Ishikawa (cell line): ENCODE results near the gene CPAMD8.

Source experiments
- CREB1 ChIP-seq: IDR thresholded peaks from 2 replicates; pipeline ENCODE4 v1.6.1; 2012; ENCODE audit warnings: low read depth
- FOXM1 ChIP-seq: IDR thresholded peaks from 2 replicates; pipeline ENCODE4 v1.6.1; 2012; ENCODE audit warnings: low read depth, borderline replicate concordance
- NFIC ChIP-seq: IDR thresholded peaks from 2 replicates; pipeline ENCODE4 v1.6.1; 2012
- YY1 ChIP-seq: IDR thresholded peaks from 2 replicates; pipeline ENCODE4 v1.6.1; 2012; ENCODE audit warnings: low read depth
- ZBTB7A ChIP-seq: IDR thresholded peaks from 2 replicates; pipeline ENCODE4 v1.6.1; 2012; ENCODE audit warnings: low read depth
- TF ChIP-seq, protein P1 (sequence below): IDR thresholded peaks from 2 replicates; pipeline ENCODE4 v1.6.1; 2012; ENCODE audit warnings: low read depth, mild to moderate bottlenecking

DNA sequence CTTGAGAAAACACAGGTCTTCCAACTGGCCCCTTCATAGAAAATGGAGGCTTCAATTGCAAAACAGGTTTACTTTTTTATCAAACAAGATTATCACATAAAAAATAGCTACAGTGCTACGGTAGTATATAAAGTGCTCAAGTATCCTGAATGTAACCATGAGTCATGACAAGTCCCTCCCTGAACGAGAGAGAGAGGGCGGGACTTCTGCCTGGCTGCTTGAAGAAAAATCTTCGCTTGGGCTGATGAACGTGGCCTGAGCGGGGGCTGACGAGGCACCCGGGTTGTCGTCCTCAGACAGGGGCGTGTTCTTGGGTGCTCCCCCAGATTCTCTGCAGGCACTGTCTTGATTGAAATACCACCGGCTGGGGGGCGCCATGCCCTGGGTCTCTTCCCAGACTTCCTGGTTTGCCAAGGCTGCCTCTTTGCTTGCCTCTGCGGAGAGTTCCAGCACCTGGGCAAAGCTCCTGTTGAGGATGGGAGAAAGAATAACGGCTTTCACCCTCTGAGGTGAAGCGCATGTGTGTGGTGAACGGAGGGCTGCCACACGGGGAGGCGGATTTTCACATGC lies 23.2 kb upstream of the CPAMD8 start:
- TF ChIP-seq CREB1 (no peak), NFIC (no peak), FOXM1 (no peak), YY1 (no peak), ZBTB7A (no peak)
- TF ChIP-seq, protein P1, sequence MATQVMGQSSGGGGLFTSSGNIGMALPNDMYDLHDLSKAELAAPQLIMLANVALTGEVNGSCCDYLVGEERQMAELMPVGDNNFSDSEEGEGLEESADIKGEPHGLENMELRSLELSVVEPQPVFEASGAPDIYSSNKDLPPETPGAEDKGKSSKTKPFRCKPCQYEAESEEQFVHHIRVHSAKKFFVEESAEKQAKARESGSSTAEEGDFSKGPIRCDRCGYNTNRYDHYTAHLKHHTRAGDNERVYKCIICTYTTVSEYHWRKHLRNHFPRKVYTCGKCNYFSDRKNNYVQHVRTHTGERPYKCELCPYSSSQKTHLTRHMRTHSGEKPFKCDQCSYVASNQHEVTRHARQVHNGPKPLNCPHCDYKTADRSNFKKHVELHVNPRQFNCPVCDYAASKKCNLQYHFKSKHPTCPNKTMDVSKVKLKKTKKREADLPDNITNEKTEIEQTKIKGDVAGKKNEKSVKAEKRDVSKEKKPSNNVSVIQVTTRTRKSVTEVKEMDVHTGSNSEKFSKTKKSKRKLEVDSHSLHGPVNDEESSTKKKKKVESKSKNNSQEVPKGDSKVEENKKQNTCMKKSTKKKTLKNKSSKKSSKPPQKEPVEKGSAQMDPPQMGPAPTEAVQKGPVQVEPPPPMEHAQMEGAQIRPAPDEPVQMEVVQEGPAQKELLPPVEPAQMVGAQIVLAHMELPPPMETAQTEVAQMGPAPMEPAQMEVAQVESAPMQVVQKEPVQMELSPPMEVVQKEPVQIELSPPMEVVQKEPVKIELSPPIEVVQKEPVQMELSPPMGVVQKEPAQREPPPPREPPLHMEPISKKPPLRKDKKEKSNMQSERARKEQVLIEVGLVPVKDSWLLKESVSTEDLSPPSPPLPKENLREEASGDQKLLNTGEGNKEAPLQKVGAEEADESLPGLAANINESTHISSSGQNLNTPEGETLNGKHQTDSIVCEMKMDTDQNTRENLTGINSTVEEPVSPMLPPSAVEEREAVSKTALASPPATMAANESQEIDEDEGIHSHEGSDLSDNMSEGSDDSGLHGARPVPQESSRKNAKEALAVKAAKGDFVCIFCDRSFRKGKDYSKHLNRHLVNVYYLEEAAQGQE = no peak
